EL (cell line): Measurements from ENCODE around the gene COL17A1.

Source experiments
- DNase-seq: peaks from one replicate; pipeline ENCODE4 v3.0.0-alpha.2; 2016

The COL17A1 gene

GRCh38 chr10:104049504-104050250 is 36.0 kb downstream of the COL17A1 start:
- DNase-seq, result peak; percentile 67

- DNase-seq, result no peak
These were observed 39.0 kb downstream of the COL17A1 start for GRCh38 chr10:104046651-104047050.

- DNase-seq, result peak; percentile 68
These were observed 40.3 kb downstream of the COL17A1 start for GRCh38 chr10:104045151-104046089.

- no peak for DNase-seq
These were observed 41.8 kb downstream of the COL17A1 start for GRCh38 chr10:104043854-104044253.

DNA sequence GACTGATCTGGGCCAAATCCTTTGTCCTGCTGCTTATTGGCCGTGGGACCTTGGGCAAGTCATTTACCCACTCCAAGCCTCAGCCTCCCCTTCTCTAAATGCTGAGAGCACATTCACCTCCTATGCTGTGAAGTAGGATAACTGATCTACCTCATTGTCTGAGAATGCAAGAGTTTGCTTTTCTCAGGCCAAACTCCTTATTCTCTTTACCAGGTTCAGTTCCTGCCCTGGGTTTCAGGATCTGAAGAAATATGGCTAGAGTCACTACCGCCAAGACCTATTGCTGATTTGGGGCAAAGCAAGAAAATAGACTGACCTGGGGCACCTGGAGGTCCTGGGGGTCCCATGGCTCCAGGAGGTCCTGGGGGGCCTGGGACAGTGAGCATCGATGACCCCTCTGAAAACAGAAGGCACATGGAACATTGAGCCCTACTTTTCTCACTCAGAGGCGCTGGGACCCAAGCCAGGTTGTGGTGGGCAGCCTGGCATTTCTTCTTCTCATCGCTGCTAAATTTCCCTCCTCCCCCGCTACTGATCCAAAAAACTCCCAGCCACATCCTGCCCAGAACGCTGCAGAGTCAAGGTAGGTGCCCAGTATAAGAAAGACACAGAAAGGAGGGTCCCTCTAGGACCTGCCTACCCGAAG is 42.4 kb downstream of the COL17A1 start:
- no peak for DNase-seq

GRCh38 chr10:104041891-104042535 is 43.7 kb downstream of the COL17A1 start:
- no peak for DNase-seq

- DNase-seq, result no peak
These were observed 44.6 kb downstream of the COL17A1 start for GRCh38 chr10:104040862-104041789.

- no peak for DNase-seq
These were observed 45.3 kb downstream of the COL17A1 start for GRCh38 chr10:104040382-104040781.

DNA sequence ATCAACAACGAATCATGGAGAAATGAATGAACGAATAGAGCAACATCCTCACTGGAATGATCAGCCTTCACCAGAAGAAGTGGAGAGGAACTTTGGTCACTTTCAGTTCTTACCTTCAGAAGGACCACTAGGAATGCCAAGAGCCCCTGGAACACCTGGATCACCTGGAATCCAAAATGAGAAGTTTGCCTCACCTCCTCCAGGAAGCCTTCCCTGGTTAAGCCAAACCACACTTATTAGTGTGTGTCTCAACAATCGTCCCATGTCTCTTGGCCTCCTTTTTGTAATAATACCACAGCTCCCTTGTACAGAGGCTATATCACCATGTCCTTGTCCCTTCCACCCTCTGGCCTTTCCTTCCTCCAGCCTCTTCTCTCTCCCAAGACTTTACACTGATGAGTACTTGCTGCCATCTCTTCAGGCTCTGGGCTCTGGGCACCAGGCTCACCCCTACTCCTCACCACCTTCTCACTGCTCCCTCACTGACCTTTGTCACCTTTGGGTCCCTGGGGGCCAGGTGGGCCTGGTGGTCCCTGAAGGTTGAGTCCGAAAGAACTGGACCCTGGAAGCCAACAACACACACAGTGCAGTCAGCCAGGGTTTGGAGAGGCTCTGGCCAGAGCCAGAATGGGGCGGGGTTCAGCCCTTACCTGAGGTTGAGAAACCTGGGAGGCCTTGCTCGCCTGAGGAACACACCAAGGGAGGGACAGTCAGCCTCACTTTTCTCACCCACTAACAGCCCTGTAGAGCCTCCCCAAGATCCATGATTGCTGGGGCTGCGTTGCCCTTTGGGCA is 46.5 kb downstream of the COL17A1 start:
- no peak for DNase-seq

DNA sequence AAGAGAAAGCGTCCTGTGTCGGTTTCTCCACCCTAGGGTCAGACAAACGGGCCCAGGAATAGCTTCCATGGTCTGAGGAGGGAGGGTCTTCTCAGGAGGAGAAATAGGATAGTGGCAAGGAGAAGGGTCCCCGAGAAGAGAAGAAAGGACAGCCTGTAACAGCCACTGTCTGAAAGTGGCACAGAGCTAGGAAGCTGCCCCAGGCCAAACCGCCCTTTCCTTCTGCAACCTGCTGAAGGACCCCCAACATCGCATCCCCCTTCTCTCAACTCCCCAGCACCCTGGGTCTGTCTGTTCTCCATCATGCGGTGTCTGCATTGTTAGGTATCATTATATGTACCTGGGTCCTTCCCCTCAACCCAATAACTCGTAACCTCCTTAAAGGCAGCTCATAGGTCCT is 47.1 kb downstream of the COL17A1 start:
- DNase-seq, result no peak

DNA sequence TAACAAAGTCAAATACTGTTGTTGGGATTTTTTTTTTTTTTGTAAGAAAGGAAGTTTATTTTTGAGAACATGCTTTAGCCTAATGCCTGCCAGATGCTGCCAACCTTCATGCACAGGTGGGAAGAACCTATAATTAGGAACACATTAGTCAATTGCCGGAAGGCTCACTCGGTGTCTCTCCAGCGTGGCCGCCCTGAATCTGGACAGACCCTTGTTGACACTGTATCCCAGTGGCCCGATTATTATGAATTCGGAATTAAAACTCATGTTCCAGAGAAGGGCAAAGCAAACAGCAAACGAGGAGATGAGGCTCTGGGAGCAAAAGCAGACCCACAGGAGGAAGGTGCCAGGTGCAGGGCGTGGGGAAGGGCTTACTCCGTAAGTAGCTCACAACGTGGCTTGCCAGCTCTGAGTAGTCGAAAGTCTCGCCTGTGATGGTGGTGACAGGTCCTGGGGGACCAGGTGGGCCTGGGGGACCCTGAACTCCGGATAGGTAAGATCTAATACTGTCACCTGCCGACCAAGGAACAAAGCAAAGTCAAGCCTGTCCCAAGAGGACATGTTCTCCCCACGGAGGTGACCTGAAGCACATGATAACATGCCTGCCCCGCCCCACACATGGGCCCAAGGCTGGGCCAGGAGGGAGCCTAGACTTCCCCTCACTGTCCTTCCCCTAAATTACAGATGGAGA is 48.3 kb downstream of the COL17A1 start:
- no peak for DNase-seq

DNA sequence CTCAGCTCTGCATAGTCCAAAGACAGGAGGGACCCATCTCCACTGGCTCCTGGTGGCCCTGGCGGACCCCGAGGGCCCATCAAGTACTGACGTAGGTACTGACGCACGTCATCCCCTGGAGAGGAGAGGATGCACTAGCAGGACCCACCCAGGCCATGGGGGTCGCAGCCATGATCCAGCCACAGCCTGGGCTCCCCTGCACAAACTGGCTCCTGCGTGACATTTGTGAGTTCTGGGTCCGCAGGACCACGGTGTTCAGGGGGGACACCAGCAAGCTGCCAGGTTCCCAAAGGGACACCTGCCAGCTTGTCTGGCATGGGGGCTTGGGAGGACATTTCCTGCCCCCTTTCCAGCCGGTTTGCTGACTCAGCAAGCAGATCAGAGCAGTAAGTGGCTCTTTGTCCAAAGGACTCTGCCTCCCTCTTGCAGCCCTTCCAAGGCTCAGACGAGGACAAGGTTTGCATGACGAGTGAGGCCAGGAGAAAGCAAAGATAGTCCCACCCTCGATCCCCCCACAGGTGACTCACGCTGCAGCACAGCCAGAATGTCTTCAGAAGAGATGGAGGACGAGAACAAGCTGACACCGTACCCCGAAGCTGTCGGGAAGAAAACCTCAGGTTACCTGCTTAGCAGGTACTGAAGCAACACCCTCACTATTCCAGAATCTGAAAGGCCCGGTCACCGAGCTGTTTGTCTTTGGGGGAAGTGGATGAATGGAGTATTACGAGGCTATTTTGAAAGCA is 49.0 kb downstream of the COL17A1 start:
- no peak for DNase-seq

DNA sequence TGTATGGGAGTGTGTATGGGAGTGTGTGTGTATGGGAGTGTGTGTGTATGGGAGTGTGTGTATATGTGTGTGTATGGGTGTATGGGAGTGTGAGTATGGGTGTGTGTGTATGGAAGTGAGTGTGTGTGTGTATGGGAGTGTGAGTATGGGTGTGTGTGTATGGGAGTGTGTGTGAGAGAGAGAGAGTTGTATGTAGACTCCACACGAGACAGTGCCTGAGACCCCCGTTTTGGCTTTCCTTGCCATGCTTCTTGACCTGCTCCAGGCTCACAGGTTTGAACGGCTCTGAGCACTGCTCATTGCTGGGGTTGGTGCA is 49.7 kb downstream of the COL17A1 start:
- DNase-seq, result no peak

DNA sequence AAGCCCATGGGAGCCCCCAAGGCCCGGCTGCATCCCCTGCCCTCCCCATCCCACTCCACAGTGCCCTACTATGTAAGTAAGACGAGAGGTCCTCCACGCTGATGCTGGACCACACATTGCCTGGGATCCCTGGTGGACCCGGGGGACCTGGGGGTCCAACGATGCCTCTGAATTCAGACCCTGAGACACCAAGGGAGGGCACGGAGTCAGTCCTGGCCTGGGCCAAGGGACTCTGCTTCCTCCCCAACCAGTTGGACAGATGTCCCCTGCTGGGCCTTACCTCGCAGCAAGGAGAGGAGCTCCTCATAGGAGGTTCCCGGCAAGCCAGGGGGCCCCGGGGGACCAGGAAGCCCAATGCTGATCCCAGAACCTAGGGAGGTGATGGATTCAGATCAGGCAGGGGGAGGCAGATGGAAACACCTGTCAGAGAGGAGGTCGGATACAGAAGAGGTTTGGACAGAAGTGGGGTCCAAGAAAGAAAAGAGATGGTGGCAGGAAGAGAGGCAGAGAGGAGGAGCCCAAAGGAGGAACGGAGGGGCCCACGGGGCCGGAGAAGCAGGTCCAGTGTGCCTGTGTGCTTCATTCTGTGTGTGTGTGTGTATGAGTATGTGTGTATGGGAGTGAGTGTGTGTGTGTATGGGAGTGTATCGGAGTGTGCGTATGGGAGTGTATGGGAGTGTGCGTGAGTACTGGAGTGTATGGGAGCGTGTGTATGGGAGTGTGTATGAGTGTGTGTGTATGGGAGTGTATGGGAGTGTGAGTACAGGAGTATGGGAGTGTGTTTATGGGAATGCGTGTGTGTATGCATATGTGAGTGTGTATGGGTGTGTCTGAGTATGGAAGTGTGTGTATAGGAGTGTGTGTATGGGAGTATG is 50.2 kb downstream of the COL17A1 start:
- no peak for DNase-seq

DNA sequence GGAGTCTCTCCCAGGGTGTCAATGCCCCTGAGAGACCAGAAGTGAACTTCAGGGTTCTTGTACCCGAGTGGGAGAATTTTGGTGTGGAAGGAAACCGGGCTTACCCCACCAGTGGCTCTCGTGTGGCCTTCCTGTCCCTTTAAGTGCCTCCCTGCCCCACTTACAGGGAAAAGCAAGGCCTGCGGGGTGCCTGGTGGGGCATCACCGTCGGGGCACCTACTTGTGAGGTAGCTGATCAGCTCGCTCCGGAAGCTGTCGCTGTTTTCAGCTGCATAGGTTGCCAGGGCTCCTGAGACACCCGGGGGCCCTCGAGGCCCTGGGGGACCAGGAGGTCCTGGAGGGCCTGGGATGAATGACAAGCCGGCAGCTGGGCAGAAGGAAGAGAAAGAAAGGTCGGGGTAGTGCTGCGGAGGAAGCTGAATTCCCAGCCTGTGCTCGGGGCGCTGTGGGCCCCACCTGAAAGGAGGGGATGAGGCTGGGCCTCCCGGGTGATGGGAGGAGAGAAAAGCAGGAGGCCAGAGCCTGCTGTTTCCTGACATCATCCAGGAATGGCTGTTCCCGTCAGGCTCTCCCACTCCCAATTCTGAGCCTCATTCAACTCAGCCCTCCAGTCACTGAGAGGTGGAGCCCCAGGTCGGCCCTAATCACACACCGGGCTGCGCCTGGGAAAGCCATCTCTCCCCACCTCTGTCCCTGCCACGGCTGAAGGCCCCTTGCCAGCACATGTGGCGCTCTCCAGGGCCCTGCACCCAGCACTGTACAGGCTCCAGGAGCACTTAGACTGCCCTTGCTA is 51.1 kb downstream of the COL17A1 start:
- no peak for DNase-seq

DNA sequence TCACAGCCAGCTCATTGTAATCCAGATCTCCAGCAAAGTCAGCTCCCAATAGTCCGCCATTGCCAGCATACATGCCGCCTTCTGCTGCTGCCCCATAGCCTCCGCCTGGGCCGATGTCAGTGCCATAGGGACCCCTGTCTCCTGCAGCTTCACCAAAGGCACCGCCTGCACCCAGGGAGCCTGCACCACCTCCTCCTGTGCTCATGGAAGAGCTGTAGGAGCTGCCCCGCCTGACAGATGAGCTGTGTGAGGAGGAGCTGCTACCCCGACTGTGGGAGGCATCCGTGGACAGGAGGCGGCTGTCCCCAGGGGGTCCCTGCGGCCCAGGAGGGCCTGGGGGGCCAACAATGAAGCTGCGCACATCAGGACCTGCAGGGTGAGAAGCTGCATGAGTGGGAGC is 51.7 kb downstream of the COL17A1 start:
- DNase-seq, result no peak

- DNase-seq, result no peak
These were observed 52.2 kb downstream of the COL17A1 start for GRCh38 chr10:104033401-104033930.
